OCI-LY1 (cell line): ENCODE data around the gene VTI1A.

Source experiments
- H2AFZ ChIP-seq: fragments of 200-600 bp; sonication (generic), shearing (Covaris generic); 2 replicates; pipeline ENCODE4 v1.6.0; 2014; ENCODE audit warnings: antibody characterized with exemption, mild to moderate bottlenecking, low read length
- H3F3A ChIP-seq: fragments of 200-600 bp; sonication (generic), shearing (Covaris generic); 2 replicates; pipeline ENCODE4 v1.6.0; 2014; ENCODE audit warnings: mild to moderate bottlenecking, antibody characterized with exemption, low read length, moderate library complexity; ENCODE audit not compliant: insufficient read depth
- H3K27ac ChIP-seq: fragments of 200-600 bp; sonication (generic); 2 replicates; pipeline ENCODE4 v1.5.1; 2014; ENCODE audit warnings: low read length, mixed run types, mild to moderate bottlenecking, low read depth; ENCODE audit not compliant: poor library complexity, severe bottlenecking
- H3K27me3 ChIP-seq: fragments of 200-600 bp; sonication (generic); 2 replicates; pipeline ENCODE4 v1.6.0; 2014; ENCODE audit warnings: antibody characterized with exemption, mild to moderate bottlenecking, low read length, moderate library complexity; ENCODE audit not compliant: insufficient read depth
- H3K36me3 ChIP-seq: fragments of 200-600 bp; sonication (generic); 2 replicates; pipeline ENCODE4 v1.6.1; 2014; ENCODE audit warnings: mild to moderate bottlenecking, antibody characterized with exemption, low read length, moderate library complexity, mixed read lengths; ENCODE audit not compliant: insufficient read depth
- H3K4me1 ChIP-seq: fragments of 200-600 bp; sonication (generic); 2 replicates; pipeline ENCODE4 v1.5.1; 2014; ENCODE audit warnings: mild to moderate bottlenecking, low read length, moderate library complexity; ENCODE audit not compliant: insufficient read depth, severe bottlenecking
- H3K4me2 ChIP-seq: fragments of 200-600 bp; sonication (generic), shearing (Covaris generic); 2 replicates; pipeline ENCODE4 v1.6.1; 2014; ENCODE audit warnings: low read length
- H3K4me3 ChIP-seq: fragments of 200-600 bp; sonication (generic); 2 replicates; pipeline ENCODE4 v1.5.1; 2014; ENCODE audit warnings: low read length, low read depth, mild to moderate bottlenecking, mixed read lengths; ENCODE audit not compliant: poor library complexity, severe bottlenecking
- H3K79me2 ChIP-seq: fragments of 200-600 bp; shearing (Covaris generic); 2 replicates; pipeline ENCODE4 v1.6.1; 2016; ENCODE audit warnings: mixed run types, low read length, mixed read lengths; ENCODE audit not compliant: insufficient read depth
- H3K9ac ChIP-seq: fragments of 200-600 bp; sonication (generic), shearing (Covaris generic); 2 replicates; pipeline ENCODE4 v1.6.1; 2014; ENCODE audit warnings: mild to moderate bottlenecking, low read length, mixed read lengths
- H3K9me2 ChIP-seq: fragments of 200-600 bp; sonication (generic), shearing (Covaris generic); 2 replicates; pipeline ENCODE4 v1.6.1; 2014; ENCODE audit warnings: low read depth, mild to moderate bottlenecking, low read length, mixed read lengths
- H3K9me3 ChIP-seq: fragments of 200-600 bp; shearing (Covaris generic); 2 replicates; pipeline ENCODE4 v1.6.1; 2014; ENCODE audit warnings: low read length, mixed read lengths
- H4K20me1 ChIP-seq: fragments of 200-600 bp; sonication (generic), shearing (Covaris generic); 2 replicates; pipeline ENCODE4 v1.6.0; 2016; ENCODE audit warnings: mild to moderate bottlenecking, low read length; ENCODE audit not compliant: insufficient read depth
- EZH2 ChIP-seq: fragments of 200-600 bp; sonication (generic), shearing (Covaris generic); IDR thresholded peaks from 2 replicates; pipeline ENCODE4 v1.8.0; 2017; ENCODE audit warnings: borderline replicate concordance, mixed run types, mild to moderate bottlenecking, antibody characterized with exemption, low read length, moderate library complexity, mixed read lengths
- TF ChIP-seq, protein P1 (sequence below): fragments of 200-600 bp; sonication (generic), shearing (Covaris generic); IDR thresholded peaks from 2 replicates; pipeline ENCODE4 v1.5.1; 2017; ENCODE audit warnings: mild to moderate bottlenecking, antibody characterized with exemption, low read length, moderate library complexity, mixed read lengths

The VTI1A gene

DNA sequence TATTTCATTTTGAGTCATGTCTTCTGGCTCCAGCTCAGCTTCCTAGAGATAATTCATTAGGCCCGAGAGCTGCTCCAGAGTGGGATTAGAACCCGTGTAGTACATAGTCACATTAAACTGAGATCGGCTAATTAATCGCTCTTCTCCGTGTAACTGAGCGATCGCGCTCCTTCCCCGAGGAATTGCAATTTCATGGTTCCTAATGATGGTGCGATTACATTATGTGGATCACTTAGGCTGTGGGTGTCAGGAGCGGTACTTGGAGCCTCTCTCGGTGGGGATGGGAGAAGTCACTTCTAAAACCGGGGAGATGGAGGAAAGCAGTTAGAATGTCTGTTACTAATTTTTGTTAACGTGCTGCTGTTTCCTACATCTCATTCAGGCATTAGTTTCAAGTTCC is 380.1 kb downstream of the VTI1A start:
- Histone ChIP-seq H3K27ac (no peak overlapping the region), H2AFZ (no peak overlapping the region), H3K4me2 (no peak overlapping the region), H3K4me3 (no peak overlapping the region), H3K36me3 (no peaks in the 10 kb centered on the region), H3K9me2 (no peaks in the 10 kb centered on the region), H4K20me1 (no peaks in the 10 kb centered on the region), H3K4me1 (no peaks in the 10 kb centered on the region), H3K27me3 (no peaks in the 10 kb centered on the region), H3K79me2 (no peaks in the 10 kb centered on the region), H3K9ac (no peak overlapping the region), H3F3A (no peaks in the 10 kb centered on the region), H3K9me3 (no peaks in the 10 kb centered on the region)
- TF ChIP-seq, protein P1, sequence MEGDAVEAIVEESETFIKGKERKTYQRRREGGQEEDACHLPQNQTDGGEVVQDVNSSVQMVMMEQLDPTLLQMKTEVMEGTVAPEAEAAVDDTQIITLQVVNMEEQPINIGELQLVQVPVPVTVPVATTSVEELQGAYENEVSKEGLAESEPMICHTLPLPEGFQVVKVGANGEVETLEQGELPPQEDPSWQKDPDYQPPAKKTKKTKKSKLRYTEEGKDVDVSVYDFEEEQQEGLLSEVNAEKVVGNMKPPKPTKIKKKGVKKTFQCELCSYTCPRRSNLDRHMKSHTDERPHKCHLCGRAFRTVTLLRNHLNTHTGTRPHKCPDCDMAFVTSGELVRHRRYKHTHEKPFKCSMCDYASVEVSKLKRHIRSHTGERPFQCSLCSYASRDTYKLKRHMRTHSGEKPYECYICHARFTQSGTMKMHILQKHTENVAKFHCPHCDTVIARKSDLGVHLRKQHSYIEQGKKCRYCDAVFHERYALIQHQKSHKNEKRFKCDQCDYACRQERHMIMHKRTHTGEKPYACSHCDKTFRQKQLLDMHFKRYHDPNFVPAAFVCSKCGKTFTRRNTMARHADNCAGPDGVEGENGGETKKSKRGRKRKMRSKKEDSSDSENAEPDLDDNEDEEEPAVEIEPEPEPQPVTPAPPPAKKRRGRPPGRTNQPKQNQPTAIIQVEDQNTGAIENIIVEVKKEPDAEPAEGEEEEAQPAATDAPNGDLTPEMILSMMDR = no peak
- no peak for TF ChIP-seq EZH2

DNA sequence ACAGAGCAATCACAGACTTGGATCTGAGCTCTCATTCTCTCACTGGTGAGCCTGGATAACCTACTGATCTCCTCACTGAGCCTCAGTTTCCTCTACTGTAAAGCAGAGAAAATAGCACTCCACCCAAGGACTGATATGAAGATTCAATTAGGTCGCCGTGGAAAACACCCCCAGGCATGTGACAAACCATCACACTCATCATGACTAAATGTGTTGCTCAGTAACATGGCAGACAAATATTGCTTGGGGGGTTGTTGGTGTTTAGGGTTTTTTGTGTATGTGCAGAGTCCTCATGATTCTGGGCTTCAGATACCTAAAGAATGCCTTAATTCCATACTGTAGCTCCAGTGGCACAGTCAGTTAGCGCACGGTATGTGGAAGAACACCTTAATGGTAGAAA is 380.9 kb downstream of the VTI1A start:
- Histone ChIP-seq H3K4me3 (no peak overlapping the region), H3K4me2 (no peak overlapping the region), H2AFZ (no peak overlapping the region), H3K79me2 (no peaks in the 10 kb centered on the region), H4K20me1 (no peaks in the 10 kb centered on the region), H3K27me3 (no peaks in the 10 kb centered on the region), H3K36me3 (no peaks in the 10 kb centered on the region), H3F3A (no peaks in the 10 kb centered on the region), H3K9me2 (no peaks in the 10 kb centered on the region), H3K9me3 (no peaks in the 10 kb centered on the region), H3K4me1 (no peaks in the 10 kb centered on the region), H3K27ac (no peak overlapping the region), H3K9ac (no peak overlapping the region)
- no peak for TF ChIP-seq EZH2
- TF ChIP-seq, protein P1 = no peak

DNA sequence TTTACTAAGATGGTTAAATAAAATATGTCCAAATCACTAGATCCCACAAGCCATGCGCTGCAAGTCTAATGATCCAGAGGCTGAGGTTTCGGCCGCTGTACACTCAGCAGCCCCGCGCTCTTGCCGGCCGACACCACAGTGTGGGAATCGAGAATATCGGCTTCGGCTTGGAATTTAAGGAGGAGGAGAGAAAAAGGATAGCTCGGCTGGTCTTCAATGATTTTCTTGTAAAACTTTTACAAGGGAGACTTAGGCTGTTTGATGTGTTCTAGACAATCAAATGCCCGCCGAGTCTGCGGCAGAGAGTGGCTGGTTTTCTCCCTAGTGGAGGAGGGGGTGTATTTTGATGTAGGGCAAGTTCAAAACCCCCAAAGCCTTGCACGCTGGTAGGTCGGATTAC is 384.8 kb downstream of the VTI1A start:
- no peak overlapping the region for H3K9ac ChIP-seq
- no peaks in the 10 kb centered on the region for H3F3A ChIP-seq
- no peak overlapping the region for H3K4me3 ChIP-seq
- peaks cover 9% of the 10 kb centered on the region for H3K4me1 ChIP-seq
- TF ChIP-seq EZH2 = no peak
- no peaks in the 10 kb centered on the region for H3K36me3 ChIP-seq
- no peaks in the 10 kb centered on the region for H3K9me2 ChIP-seq
- no peaks in the 10 kb centered on the region for H4K20me1 ChIP-seq
- no peaks in the 10 kb centered on the region for H3K27me3 ChIP-seq
- no peaks in the 10 kb centered on the region for H3K9me3 ChIP-seq
- H2AFZ ChIP-seq = no peak overlapping the region
- H3K4me2 ChIP-seq = no peak overlapping the region
- H3K79me2 ChIP-seq = no peaks in the 10 kb centered on the region
- H3K27ac ChIP-seq = no peak overlapping the region

DNA sequence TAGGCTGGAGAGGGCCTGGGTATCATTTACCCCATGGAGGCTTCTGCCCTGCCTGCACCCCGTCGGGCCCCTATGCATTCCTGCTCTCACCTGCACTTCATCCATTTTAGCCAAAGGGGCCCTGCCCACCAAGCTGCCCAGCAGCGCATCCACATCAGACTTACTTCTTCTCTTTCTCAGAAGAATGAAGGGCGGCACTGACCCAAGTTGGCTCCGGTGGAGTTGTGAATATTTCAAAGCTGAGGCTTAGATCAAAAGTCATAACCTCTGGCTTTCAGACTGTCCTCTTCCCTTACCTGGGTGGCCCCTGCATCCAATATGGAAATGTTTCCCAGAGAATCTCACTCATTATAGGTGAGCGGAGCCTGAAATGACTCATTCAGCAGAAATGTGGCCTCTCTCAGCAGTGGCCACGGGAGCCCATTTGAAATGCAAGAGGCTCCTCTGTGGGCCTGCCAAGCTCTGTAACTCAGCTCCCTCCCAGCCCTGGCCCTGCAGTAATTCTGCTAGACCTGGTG is 385.4 kb downstream of the VTI1A start:
- no peaks in the 10 kb centered on the region for H3K9me3 ChIP-seq
- H2AFZ ChIP-seq = no peak overlapping the region
- peaks cover 9% of the 10 kb centered on the region for H3K4me1 ChIP-seq
- H3K36me3 ChIP-seq = no peaks in the 10 kb centered on the region
- no peak overlapping the region for H3K4me2 ChIP-seq
- H3K4me3 ChIP-seq = no peak overlapping the region
- H3K79me2 ChIP-seq = no peaks in the 10 kb centered on the region
- no peaks in the 10 kb centered on the region for H3F3A ChIP-seq
- H4K20me1 ChIP-seq = no peaks in the 10 kb centered on the region
- no peak overlapping the region for H3K27ac ChIP-seq
- no peaks in the 10 kb centered on the region for H3K9me2 ChIP-seq
- no peak overlapping the region for H3K9ac ChIP-seq
- no peak for TF ChIP-seq EZH2
- TF ChIP-seq, protein P1 = no peak
- no peaks in the 10 kb centered on the region for H3K27me3 ChIP-seq
